Liver (tissue), 9 donors: ENCODE data around the gene THBS1. TPM values are rescaled to one million over a fixed set of nuclear protein-coding genes. Genes with fewer than 3 reads are reported as not detected.

Experiments
- DNase-seq: peaks from one replicate; pipeline ENCODE4 v3.0.0-alpha.2; 2017; ENCODE audit warnings: low spot score
- H3K27ac ChIP-seq, 2 donors: one replicate each; pipeline ENCODE4 v1.7.0; 2013; ENCODE audit warnings: inconsistent platforms in 2 of 2, low read length in 2 of 2, control low read depth in 1 of 2, low read depth in 1 of 2, mild to moderate bottlenecking in 1 of 2
- H3K27me3 ChIP-seq, 4 donors: one replicate each; pipeline versions ENCODE4 v1.6.1 to v1.7.0; 2013; ENCODE audit warnings: low read length in 3 of 4, inconsistent platforms in 1 of 4, mild to moderate bottlenecking in 1 of 4, moderate library complexity in 1 of 4; ENCODE audit not compliant: control insufficient read depth in 4 of 4, insufficient read depth in 4 of 4
- H3K36me3 ChIP-seq, 4 donors: one replicate each; pipeline versions ENCODE4 v1.6.1 to v1.7.0; 2013; ENCODE audit warnings: low read length in 3 of 4, mild to moderate bottlenecking in 3 of 4, low read depth in 1 of 4, moderate library complexity in 1 of 4; ENCODE audit not compliant: control insufficient read depth in 4 of 4, insufficient read depth in 3 of 4
- H3K4me1 ChIP-seq, 4 donors: one replicate each; pipeline versions ENCODE4 v1.6.1 to v1.7.0; 2013; ENCODE audit warnings: low read length in 3 of 4, mild to moderate bottlenecking in 3 of 4, moderate library complexity in 1 of 4; ENCODE audit not compliant: control insufficient read depth in 4 of 4, insufficient read depth in 4 of 4
- H3K4me3 ChIP-seq, 3 donors: one replicate each; pipeline versions ENCODE4 v1.6.1 to v1.7.0; 2013; ENCODE audit warnings: low read length in 3 of 3, control low read depth in 1 of 3, low read depth in 1 of 3, mild to moderate bottlenecking in 1 of 3
- H3K9ac ChIP-seq, 2 donors: one replicate each; pipeline ENCODE4 v1.7.0; 2013; ENCODE audit warnings: low read length in 2 of 2, mild to moderate bottlenecking in 2 of 2, moderate library complexity in 2 of 2, control low read depth in 1 of 2, low read depth in 1 of 2
- H3K9me3 ChIP-seq, 4 donors: one replicate each; pipeline versions ENCODE4 v1.6.1 to v1.7.0; 2013; ENCODE audit warnings: low read length in 3 of 4; ENCODE audit not compliant: control insufficient read depth in 4 of 4
- EGR1 ChIP-seq, 2 donors: IDR thresholded peaks; 2 replicates each; pipeline ENCODE4 v1.6.1; 2016 to 2018; ENCODE audit warnings: antibody characterized with exemption in 2 of 2, low read depth in 2 of 2
- FOXA2 ChIP-seq: IDR thresholded peaks from 2 replicates; pipeline ENCODE4 v1.6.1; 2016; ENCODE audit warnings: antibody characterized with exemption
- GABPA ChIP-seq, 2 donors: IDR thresholded peaks in 1 of 2; conservative IDR thresholded peaks in 1 of 2; 2 replicates each; pipeline ENCODE4 v1.6.1; 2016; ENCODE audit warnings: antibody characterized with exemption in 2 of 2, mild to moderate bottlenecking in 1 of 2, moderate library complexity in 1 of 2
- HNF4A ChIP-seq, 2 donors: conservative IDR thresholded peaks; 2 replicates each; pipeline ENCODE4 v1.6.1; 2016; ENCODE audit warnings: antibody characterized with exemption in 2 of 2, mild to moderate bottlenecking in 2 of 2
- HNF4G ChIP-seq: IDR thresholded peaks from 2 replicates; pipeline ENCODE4 v1.6.1; 2016; ENCODE audit warnings: antibody characterized with exemption
- JUND ChIP-seq, 2 donors: IDR thresholded peaks; 2 replicates each; pipeline ENCODE4 v1.6.1; 2016; ENCODE audit warnings: antibody characterized with exemption in 2 of 2
- NR2F2 ChIP-seq: IDR thresholded peaks from 2 replicates; pipeline ENCODE4 v1.6.1; 2016; ENCODE audit warnings: antibody characterized with exemption
- RAD21 ChIP-seq, 2 donors: IDR thresholded peaks; 2 replicates each; pipeline ENCODE4 v1.6.1; 2016; ENCODE audit warnings: antibody characterized with exemption in 2 of 2, mild to moderate bottlenecking in 2 of 2
- RXRA ChIP-seq, 2 donors: IDR thresholded peaks; 2 replicates each; pipeline ENCODE4 v1.6.1; 2017 to 2018; ENCODE audit warnings: antibody characterized with exemption in 2 of 2, mild to moderate bottlenecking in 1 of 2
- SP1 ChIP-seq: IDR thresholded peaks from 2 replicates; pipeline ENCODE4 v1.6.1; 2018; ENCODE audit warnings: antibody characterized with exemption, mild to moderate bottlenecking
- TAF1 ChIP-seq: conservative IDR thresholded peaks from 2 replicates; pipeline ENCODE4 v1.6.1; 2016; ENCODE audit warnings: antibody characterized with exemption, mild to moderate bottlenecking
- YY1 ChIP-seq: IDR thresholded peaks from 2 replicates; pipeline ENCODE4 v1.6.1; 2016; ENCODE audit warnings: antibody characterized with exemption, mild to moderate bottlenecking
- WGBS: extraction: QIAGEN DNeasy Blood & Tissue Kit; methylation state at CpG from one replicate; pipeline ENCODE4 v1.1.7; 2013; 5-methylcytosine and 5-hydroxymethylcytosine counted together
- polyA plus RNA-seq, 2 donors: library from polyadenylated mRNA; stranded (reverse) in 1 of 2; unstranded in 1 of 2; fragments of 200-250 nt in 1 of 2; fragments of >200 nt in 1 of 2; fragmentation: Nextera tagmentation in 1 of 2; extraction: Ambion mirVana in 1 of 2; gene quantifications; one replicate each; pipeline versions ENCODE4 v1.2.1 to v1.2.3, GENCODE V29; 2013 to 2015
- total RNA-seq, 2 donors: library from RNA; depleted of rRNA; stranded (reverse); fragments of >200 nt; gene quantifications; one replicate each; pipeline ENCODE4 v1.2.3, GENCODE V29; 2014
- TF ChIP-seq, protein P1 (sequence below): fragments of 150-350 bp; IDR thresholded peaks from 2 replicates; pipeline ENCODE4 v1.5.1; 2017; ENCODE audit warnings: improper control_type of control experiment, low read depth, low read length; ENCODE audit not compliant: missing input control
- TF ChIP-seq, protein P2 (sequence below): IDR thresholded peaks from 2 replicates; pipeline ENCODE4 v1.6.1; 2016; ENCODE audit warnings: antibody characterized with exemption, mild to moderate bottlenecking
- TF ChIP-seq, protein P3 (sequence below): IDR thresholded peaks from 2 replicates; pipeline ENCODE4 v1.6.1; 2016; ENCODE audit warnings: antibody characterized with exemption
- TF ChIP-seq, protein P4 (sequence below): IDR thresholded peaks from 2 replicates; pipeline ENCODE4 v1.6.1; 2016; ENCODE audit warnings: antibody characterized with exemption
- TF ChIP-seq, protein P5 (sequence below): IDR thresholded peaks from 2 replicates; pipeline ENCODE4 v1.6.1; 2016; ENCODE audit warnings: antibody characterized with exemption
- donor health status: healthy.
- donor health status: healthy.
- donor health status: healthy.
- donor health status: healthy.
- donor health status: healthy.

The THBS1 gene
- total and polyA plus RNA-seq, 4 donors: 8.9 to 73.6 (median 22.6) TPM

DNA sequence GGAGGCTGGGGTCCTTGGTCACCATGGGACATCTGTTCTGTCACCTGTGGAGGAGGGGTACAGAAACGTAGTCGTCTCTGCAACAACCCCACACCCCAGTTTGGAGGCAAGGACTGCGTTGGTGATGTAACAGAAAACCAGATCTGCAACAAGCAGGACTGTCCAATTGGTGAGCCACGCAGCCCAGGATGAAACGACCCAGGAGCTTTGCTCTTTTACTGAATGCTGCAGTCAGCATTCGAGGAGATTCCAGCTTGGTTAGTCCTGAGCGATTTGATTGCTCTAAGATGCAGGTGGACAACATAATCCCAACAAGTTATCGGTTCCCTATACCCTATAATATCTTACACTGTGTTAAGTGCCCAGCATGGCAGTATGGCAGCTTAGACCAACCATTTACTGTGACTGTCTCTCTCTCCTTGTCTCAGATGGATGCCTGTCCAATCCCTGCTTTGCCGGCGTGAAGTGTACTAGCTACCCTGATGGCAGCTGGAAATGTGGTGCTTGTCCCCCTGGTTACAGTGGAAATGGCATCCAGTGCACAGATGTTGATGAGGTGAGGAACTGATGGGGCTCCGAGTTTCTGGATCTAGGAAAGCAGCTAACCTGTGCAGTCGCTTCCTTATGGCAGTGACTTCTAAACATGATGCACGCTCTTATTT is 7.8 kb downstream of the THBS1 start:
- Histone ChIP-seq H3K27me3 (no peaks in the 10 kb centered on the region), H3K27ac (peak overlapping the region in 1 of 2 donors; percentile 43), H3K4me1 (peaks cover 2 to 35% (median 25%) of the 10 kb centered on the region in 4 donors), H3K9me3 (no peaks in the 10 kb centered on the region), H3K36me3 (peaks cover 0 to 81% (median 29%) of the 10 kb centered on the region in 4 donors), H3K9ac (no peak overlapping the region), H3K4me3 (no peak overlapping the region)
- WGBS: 80% methylated on average over 13 of the region's 13 CpGs
- no peak for TF ChIP-seq NR2F2
- TF ChIP-seq HNF4A (conservative IDR thresholded peaks at IDR 0.05): no peak
- TF ChIP-seq YY1: no peak
- no peak for TF ChIP-seq GABPA (IDR thresholded peaks at IDR 0.05 in 1 of 2, conservative IDR thresholded peaks at IDR 0.05 in 1 of 2)
- no peak for DNase-seq

DNA sequence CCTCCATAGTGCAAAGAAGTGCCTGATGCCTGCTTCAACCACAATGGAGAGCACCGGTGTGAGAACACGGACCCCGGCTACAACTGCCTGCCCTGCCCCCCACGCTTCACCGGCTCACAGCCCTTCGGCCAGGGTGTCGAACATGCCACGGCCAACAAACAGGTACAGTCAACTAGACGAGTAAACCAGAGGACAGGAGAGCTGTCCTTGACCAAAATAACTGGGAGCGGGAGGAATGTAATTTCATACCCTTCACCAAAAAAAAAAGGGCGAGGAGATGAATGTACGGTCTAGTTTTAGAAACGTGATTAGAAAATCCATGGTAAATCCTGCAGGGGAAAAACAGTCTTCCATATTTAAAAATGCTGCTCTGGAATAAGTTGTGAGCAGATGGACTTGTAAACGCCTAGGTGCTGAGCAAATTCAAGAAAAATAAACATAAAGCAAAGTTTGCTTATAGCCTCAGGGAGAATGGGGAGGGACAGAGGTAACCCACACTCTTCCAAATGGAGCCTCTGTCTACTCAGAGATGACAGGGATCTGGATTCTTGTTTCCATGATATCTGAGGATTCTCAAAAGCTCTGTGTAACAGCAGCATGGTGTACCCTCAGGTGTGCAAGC is 8.4 kb downstream of the THBS1 start:
- Histone ChIP-seq H3K4me1 (peaks cover 2 to 35% (median 22%) of the 10 kb centered on the region in 4 donors), H3K4me3 (no peak overlapping the region), H3K27ac (no peak overlapping the region), H3K9me3 (no peaks in the 10 kb centered on the region), H3K36me3 (peaks cover 0 to 81% (median 30%) of the 10 kb centered on the region in 4 donors), H3K27me3 (no peaks in the 10 kb centered on the region), H3K9ac (no peak overlapping the region)
- TF ChIP-seq FOXA2 (no peak), RXRA (IDR thresholded peaks at IDR 0.05) (no peak), NR2F2 (no peak), TAF1 (no peak), SP1 (no peak), JUND (IDR thresholded peaks at IDR 0.05) (no peak), GABPA (IDR thresholded peaks at IDR 0.05 in 1 of 2, conservative IDR thresholded peaks at IDR 0.05 in 1 of 2) (no peak), YY1 (no peak), EGR1 (IDR thresholded peaks at IDR 0.05; ENCODE audit: low read depth in 2 of 2) (no peak), HNF4A (conservative IDR thresholded peaks at IDR 0.05) (no peak), HNF4G (no peak), RAD21 (IDR thresholded peaks at IDR 0.05) (no peak)
- TF ChIP-seq, protein P1, sequence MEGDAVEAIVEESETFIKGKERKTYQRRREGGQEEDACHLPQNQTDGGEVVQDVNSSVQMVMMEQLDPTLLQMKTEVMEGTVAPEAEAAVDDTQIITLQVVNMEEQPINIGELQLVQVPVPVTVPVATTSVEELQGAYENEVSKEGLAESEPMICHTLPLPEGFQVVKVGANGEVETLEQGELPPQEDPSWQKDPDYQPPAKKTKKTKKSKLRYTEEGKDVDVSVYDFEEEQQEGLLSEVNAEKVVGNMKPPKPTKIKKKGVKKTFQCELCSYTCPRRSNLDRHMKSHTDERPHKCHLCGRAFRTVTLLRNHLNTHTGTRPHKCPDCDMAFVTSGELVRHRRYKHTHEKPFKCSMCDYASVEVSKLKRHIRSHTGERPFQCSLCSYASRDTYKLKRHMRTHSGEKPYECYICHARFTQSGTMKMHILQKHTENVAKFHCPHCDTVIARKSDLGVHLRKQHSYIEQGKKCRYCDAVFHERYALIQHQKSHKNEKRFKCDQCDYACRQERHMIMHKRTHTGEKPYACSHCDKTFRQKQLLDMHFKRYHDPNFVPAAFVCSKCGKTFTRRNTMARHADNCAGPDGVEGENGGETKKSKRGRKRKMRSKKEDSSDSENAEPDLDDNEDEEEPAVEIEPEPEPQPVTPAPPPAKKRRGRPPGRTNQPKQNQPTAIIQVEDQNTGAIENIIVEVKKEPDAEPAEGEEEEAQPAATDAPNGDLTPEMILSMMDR: no peak
- TF ChIP-seq, protein P2, sequence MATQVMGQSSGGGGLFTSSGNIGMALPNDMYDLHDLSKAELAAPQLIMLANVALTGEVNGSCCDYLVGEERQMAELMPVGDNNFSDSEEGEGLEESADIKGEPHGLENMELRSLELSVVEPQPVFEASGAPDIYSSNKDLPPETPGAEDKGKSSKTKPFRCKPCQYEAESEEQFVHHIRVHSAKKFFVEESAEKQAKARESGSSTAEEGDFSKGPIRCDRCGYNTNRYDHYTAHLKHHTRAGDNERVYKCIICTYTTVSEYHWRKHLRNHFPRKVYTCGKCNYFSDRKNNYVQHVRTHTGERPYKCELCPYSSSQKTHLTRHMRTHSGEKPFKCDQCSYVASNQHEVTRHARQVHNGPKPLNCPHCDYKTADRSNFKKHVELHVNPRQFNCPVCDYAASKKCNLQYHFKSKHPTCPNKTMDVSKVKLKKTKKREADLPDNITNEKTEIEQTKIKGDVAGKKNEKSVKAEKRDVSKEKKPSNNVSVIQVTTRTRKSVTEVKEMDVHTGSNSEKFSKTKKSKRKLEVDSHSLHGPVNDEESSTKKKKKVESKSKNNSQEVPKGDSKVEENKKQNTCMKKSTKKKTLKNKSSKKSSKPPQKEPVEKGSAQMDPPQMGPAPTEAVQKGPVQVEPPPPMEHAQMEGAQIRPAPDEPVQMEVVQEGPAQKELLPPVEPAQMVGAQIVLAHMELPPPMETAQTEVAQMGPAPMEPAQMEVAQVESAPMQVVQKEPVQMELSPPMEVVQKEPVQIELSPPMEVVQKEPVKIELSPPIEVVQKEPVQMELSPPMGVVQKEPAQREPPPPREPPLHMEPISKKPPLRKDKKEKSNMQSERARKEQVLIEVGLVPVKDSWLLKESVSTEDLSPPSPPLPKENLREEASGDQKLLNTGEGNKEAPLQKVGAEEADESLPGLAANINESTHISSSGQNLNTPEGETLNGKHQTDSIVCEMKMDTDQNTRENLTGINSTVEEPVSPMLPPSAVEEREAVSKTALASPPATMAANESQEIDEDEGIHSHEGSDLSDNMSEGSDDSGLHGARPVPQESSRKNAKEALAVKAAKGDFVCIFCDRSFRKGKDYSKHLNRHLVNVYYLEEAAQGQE: no peak
- TF ChIP-seq, protein P3, sequence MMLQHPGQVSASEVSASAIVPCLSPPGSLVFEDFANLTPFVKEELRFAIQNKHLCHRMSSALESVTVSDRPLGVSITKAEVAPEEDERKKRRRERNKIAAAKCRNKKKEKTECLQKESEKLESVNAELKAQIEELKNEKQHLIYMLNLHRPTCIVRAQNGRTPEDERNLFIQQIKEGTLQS: no peak
- TF ChIP-seq, protein P4, sequence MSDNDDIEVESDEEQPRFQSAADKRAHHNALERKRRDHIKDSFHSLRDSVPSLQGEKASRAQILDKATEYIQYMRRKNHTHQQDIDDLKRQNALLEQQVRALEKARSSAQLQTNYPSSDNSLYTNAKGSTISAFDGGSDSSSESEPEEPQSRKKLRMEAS: no peak
- TF ChIP-seq, protein P5, sequence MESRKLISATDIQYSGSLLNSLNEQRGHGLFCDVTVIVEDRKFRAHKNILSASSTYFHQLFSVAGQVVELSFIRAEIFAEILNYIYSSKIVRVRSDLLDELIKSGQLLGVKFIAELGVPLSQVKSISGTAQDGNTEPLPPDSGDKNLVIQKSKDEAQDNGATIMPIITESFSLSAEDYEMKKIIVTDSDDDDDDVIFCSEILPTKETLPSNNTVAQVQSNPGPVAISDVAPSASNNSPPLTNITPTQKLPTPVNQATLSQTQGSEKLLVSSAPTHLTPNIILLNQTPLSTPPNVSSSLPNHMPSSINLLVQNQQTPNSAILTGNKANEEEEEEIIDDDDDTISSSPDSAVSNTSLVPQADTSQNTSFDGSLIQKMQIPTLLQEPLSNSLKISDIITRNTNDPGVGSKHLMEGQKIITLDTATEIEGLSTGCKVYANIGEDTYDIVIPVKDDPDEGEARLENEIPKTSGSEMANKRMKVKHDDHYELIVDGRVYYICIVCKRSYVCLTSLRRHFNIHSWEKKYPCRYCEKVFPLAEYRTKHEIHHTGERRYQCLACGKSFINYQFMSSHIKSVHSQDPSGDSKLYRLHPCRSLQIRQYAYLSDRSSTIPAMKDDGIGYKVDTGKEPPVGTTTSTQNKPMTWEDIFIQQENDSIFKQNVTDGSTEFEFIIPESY: no peak
- 90% methylated on average over 14 of the region's 14 CpGs for WGBS
- DNase-seq: no peak
